ENCODE measurements around the gene CALM3. TPM values are rescaled to one million over a fixed set of nuclear protein-coding genes. Genes with fewer than 3 reads are reported as not detected.

Gene CALM3
- total RNA-seq, 4 donors from 2014 or later, result 114 to 155 (median 129) TPM

DNA sequence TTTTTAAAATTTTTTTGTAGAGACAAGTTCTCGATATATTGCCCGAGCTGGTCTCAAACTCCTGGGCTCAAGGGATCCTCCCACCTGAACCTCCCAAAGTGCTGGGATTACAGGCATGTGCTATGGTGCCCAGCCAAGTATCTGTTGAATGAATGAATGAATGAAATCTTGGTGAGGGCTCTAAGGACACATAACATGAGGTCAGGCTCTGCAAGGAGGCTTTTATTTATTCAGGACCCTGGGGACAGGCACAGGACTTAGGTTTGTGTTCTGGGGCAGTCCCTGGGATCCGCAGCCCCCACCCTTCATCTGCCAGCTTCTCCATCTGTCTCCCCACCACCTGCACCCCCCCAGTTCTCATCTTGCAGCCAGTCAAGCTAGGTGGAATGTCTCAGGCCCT is 19.1 kb downstream of the CALM3 start:
- H3K4me1 ChIP-seq, result peaks cover 45 to 88% (median 87%) of the 10 kb centered on the region in 4 donors
- intact Hi-C loops (cut with DNase I), result no loop called here
- peak overlapping the region; percentile 76 to 83 (median 81) for H3K27ac ChIP-seq (replicated peaks in 1 of 4)

DNA sequence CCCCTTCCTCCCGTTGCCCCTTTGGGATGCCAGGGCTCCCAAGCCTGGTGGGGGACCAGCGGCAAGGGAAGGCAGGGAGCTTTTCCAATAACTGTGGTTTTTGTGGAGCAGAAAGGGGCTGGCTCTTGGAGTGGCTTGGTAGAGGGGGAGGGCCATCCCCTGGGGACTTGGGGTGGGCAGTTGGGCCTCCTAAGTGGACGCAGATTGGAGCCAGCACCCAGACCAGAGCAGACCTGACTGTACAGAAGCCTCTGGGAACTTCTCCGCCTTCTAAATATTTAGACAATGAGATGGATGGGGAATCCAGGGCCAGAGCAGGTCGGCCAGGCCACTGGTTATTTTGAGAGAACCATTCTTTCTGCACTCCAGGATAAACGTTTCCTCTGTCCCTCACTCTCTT is 19.6 kb downstream of the CALM3 start:
- no peaks in the 10 kb centered on the region for H3K27me3 ChIP-seq
- H3K4me3 ChIP-seq, result peak overlapping the region; percentile 27 to 36 (median 28)
- H3K4me1 ChIP-seq, result peaks cover 50 to 93% (median 91%) of the 10 kb centered on the region in 4 donors
- 16% methylated on average over 2 of the region's 6 CpGs for WGBS
- DNase-seq (ENCODE audit: extremely low spot score), result no peak
- no peaks in the 10 kb centered on the region for H3K9me3 ChIP-seq
- intact Hi-C loops (cut with DNase I), result no loop called here
- peak overlapping the region; percentile 76 to 83 (median 81) for H3K27ac ChIP-seq (replicated peaks in 1 of 4)
- TF ChIP-seq, protein P1, sequence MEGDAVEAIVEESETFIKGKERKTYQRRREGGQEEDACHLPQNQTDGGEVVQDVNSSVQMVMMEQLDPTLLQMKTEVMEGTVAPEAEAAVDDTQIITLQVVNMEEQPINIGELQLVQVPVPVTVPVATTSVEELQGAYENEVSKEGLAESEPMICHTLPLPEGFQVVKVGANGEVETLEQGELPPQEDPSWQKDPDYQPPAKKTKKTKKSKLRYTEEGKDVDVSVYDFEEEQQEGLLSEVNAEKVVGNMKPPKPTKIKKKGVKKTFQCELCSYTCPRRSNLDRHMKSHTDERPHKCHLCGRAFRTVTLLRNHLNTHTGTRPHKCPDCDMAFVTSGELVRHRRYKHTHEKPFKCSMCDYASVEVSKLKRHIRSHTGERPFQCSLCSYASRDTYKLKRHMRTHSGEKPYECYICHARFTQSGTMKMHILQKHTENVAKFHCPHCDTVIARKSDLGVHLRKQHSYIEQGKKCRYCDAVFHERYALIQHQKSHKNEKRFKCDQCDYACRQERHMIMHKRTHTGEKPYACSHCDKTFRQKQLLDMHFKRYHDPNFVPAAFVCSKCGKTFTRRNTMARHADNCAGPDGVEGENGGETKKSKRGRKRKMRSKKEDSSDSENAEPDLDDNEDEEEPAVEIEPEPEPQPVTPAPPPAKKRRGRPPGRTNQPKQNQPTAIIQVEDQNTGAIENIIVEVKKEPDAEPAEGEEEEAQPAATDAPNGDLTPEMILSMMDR (IDR thresholded peaks at IDR 0.05), result no peak
- TF ChIP-seq POLR2AphosphoS5 (IDR thresholded peaks at IDR 0.05), result peak; percentile 30 to 49
- no peaks in the 10 kb centered on the region for H3K36me3 ChIP-seq

More for the DNA sequence above, 19.1 kb downstream of the CALM3 start:
- Histone ChIP-seq H3K4me3 (peak overlapping the region in 2 of 4 donors; percentile 27 to 29), H3K36me3 (no peaks in the 10 kb centered on the region), H3K9me3 (no peaks in the 10 kb centered on the region), H3K27me3 (no peaks in the 10 kb centered on the region)
- no peak for DNase-seq (ENCODE audit: extremely low spot score)
- TF ChIP-seq POLR2AphosphoS5 (IDR thresholded peaks at IDR 0.05), result no peak
- TF ChIP-seq, protein P1 (IDR thresholded peaks at IDR 0.05), result no peak
- TF ChIP-seq POLR2A (IDR thresholded peaks at IDR 0.05; ENCODE audit: low read depth), result no peak
- TF ChIP-seq EP300 (IDR thresholded peaks at IDR 0.05), result no peak
- WGBS, result 80% methylated on average over 3 of the region's 3 CpGs

DNA sequence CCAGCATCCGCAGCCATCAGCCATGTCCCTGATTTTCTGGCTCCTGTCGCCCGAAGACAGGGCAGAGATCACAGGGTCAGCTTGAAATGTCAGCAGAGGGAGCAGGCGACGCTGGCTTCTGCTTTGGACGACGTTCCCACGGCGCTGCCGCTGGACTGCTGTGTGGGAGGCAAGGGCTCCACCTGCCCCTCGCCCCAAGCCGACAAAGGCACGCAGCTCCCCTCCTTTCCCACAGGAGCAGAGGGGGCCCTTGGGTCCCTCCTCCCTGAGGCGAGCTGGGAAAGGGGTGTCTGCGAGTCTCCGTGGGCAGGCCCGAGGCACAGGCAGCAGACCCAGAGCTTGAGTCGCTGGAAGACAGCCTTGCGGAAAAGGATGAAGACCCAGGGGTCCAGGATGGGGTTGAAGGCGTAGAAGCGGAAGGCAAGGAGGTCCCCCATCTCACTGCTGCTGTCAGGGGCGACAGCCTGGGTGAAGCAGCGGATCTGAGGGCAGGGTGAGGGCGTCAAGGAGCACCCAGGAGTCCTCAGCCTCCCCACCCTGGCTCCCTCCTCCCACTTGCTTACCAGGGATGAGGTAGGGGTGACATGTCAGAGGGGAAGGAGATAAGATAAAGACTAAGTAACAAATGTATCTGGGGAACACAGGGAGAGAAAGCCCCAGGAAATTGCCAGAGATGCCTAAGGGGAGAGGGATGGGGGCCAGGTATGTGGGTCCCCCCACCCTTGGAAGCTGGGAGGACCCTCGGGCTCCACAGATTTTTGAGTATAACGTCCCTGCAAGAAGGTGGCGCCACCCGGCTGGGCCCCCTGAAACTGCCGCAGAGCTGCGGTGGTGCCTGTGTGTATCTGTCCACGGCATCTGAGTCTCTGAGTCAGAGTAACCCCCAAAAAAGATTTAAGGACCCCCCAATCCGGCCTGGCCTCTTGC is 20.3 kb downstream of the CALM3 start:
- H3K9me3 ChIP-seq, result no peaks in the 10 kb centered on the region
- TF ChIP-seq POLR2A (IDR thresholded peaks at IDR 0.05; ENCODE audit: low read depth) (no peak), EP300 (IDR thresholded peaks at IDR 0.05) (no peak), POLR2AphosphoS5 (IDR thresholded peaks at IDR 0.05) (peak in 1 of 2 donors; percentile 25)
- TF ChIP-seq, protein P1 (IDR thresholded peaks at IDR 0.05), result peak in 1 of 3 experiments; percentile 15
- H3K27ac ChIP-seq (replicated peaks in 1 of 4), result peak overlapping the region; percentile 76 to 83 (median 81)
- intact Hi-C loops (cut with DNase I), result no loop called here
- H3K4me1 ChIP-seq, result peaks cover 57 to 98% (median 96%) of the 10 kb centered on the region in 4 donors
- H3K36me3 ChIP-seq, result no peaks in the 10 kb centered on the region
- H3K27me3 ChIP-seq, result no peaks in the 10 kb centered on the region
- no peak for DNase-seq (ENCODE audit: extremely low spot score)
- WGBS, result 64% methylated on average over 21 of the region's 32 CpGs
- peak overlapping the region; percentile 27 to 36 (median 28) for H3K4me3 ChIP-seq

DNA sequence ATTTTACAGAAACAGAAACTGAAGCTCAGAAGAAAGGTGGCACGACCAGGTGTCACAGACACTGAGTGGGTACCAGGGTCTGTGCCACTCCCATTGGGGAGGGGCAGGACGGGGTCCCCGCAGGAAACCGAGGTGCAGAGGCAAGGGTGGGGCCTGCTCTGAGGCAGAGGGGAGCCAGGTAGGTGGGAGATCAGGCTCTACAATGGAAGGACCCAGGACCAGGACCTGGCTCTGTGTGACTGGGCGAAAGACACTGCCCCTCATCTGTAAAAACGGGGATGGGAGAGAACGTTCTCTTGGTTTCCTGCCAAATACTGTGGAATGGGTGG is 21.0 kb downstream of the CALM3 start:
- Histone ChIP-seq H3K4me1 (peaks cover 55 to 97% (median 94%) of the 10 kb centered on the region in 4 donors), H3K36me3 (no peaks in the 10 kb centered on the region), H3K4me3 (peak overlapping the region in 1 of 4 donors; percentile 20), H3K9me3 (no peaks in the 10 kb centered on the region), H3K27me3 (no peaks in the 10 kb centered on the region), H3K27ac (replicated peaks in 1 of 4) (peak overlapping the region in 3 of 4 donors; percentile 76 to 83 (median 79))
- intact Hi-C loops (cut with DNase I), result no loop called here
- no peak for DNase-seq (ENCODE audit: extremely low spot score)
- TF ChIP-seq POLR2A (IDR thresholded peaks at IDR 0.05; ENCODE audit: low read depth) (no peak), POLR2AphosphoS5 (IDR thresholded peaks at IDR 0.05) (no peak), EP300 (IDR thresholded peaks at IDR 0.05) (no peak)
- TF ChIP-seq, protein P1 (IDR thresholded peaks at IDR 0.05), result no peak
- WGBS, result 76% methylated on average over 7 of the region's 7 CpGs

Data from esophagus muscularis mucosa (tissue), 4 donors.